Ovary (tissue), 3 donors: ENCODE data around the gene CYB5R3.

Experiments used
- CTCF ChIP-seq, 3 donors: fragments of 450-650 bp in 2 of 3; fragments of 200-600 bp in 1 of 3; IDR thresholded peaks; one replicate each; pipeline versions ENCODE4 v1.5.1 to v1.8.0; 2016 to 2022; ENCODE audit warnings: antibody characterized with exemption in 3 of 3, mild to moderate bottlenecking in 1 of 3
- EP300 ChIP-seq: sonication (generic); formaldehyde crosslinking; IDR thresholded peaks from one replicate; pipeline ENCODE4 v1.6.1; 2017; ENCODE audit warnings: antibody characterized with exemption
- POLR2A ChIP-seq: fragments of 450-650 bp; IDR thresholded peaks from one replicate; pipeline ENCODE4 v1.6.1; 2017; ENCODE audit warnings: antibody characterized with exemption, mild to moderate bottlenecking, moderate library complexity
- donor health status: DM: no; HTN: no; CAD: no.

DNA sequence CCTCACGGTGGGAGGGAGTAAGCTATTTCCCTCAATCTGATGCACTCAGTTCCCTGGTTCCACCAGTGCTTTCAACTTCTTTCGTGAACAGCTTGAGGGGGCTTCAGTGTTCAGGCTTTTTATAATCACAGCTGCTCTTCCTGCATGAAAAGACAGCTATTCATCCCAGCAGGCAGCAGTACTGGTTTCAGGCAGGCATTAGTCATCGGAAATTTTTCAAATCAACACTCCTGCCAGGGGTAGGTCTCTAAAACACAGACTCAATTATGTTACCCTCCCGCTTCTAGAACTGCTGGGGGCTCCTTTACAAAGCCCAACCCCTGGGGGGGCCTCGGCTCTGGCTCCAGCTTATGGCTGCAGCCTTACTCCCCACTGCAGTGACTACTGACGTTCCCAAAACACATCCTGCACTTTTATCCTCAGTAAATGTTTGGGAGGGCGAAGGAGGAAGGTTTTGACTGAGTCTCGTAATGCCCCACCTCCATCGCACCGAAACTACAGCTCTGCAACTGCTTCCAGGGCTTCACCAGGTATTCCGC is 40.3 kb downstream of the CYB5R3 start:
- TF ChIP-seq EP300, result no peak
- TF ChIP-seq CTCF (IDR thresholded peaks at IDR 0.05), result no peak
- no peak for TF ChIP-seq POLR2A
